GM19455 (cell line): ENCODE data around the gene MDM2.

Experiments used
- ATAC-seq: cut with Tn5 transposase; IDR thresholded peaks from one replicate; pipeline ENCODE4 v1.9.1; 2021; ENCODE audit not compliant: unreplicated experiment

The MDM2 gene

GRCh38 chr12:68844788-68845695, 37.1 kb downstream of the MDM2 start:
- ATAC-seq: no peak

DNA sequence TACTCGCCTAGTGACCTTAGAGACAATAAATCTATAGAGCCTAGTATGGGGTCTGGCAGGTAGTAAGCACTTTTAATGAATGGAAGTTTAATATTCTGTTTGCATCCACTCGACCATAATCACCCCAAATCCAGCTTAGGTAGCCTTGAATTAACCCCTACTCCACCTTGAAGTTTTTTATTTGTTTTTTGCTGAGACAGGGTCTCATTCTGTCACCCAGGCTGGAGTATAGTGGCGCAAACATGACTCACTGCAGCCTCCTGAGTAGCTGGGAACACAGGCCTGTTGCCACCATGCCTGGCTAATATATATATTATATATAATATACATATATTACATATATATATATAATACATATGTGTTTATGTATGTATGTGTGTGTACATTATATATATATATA, 38.8 kb downstream of the MDM2 start:
- ATAC-seq: no peak

GRCh38 chr12:68850390-68850789, 42.4 kb downstream of the MDM2 start:
- ATAC-seq: no peak

DNA sequence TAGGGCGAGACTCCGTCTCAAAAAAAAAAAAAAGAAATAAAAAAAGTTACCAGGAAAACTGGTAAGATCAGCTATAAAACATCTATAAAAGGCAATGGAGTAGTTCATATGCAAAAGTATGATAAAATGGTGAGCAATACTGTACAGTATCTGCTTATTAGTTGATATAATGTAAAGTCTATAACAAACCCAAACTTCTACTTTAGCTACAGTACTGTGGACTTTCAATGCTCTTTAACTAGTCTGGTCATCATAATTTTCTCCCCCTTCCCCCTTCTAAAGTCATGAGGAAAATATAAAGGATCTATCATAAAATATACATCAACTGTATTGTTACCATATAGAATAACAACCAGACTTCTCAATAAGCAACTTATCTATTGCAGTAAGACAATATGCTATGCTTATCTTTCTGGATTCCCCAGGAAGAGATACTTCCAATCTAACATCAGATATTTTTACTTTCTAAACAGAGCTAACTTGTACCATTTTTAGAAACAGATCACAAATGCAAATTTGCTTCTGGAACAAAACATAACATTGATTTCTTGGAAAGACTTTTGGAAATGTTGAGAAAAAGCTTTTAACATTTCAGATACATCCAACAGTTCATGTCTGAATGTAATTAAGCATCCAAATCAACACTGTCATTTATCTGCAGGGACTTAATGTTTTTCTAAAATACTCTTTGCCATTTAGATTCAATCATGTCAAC, 43.8 kb downstream of the MDM2 start:
- ATAC-seq: no peak

DNA sequence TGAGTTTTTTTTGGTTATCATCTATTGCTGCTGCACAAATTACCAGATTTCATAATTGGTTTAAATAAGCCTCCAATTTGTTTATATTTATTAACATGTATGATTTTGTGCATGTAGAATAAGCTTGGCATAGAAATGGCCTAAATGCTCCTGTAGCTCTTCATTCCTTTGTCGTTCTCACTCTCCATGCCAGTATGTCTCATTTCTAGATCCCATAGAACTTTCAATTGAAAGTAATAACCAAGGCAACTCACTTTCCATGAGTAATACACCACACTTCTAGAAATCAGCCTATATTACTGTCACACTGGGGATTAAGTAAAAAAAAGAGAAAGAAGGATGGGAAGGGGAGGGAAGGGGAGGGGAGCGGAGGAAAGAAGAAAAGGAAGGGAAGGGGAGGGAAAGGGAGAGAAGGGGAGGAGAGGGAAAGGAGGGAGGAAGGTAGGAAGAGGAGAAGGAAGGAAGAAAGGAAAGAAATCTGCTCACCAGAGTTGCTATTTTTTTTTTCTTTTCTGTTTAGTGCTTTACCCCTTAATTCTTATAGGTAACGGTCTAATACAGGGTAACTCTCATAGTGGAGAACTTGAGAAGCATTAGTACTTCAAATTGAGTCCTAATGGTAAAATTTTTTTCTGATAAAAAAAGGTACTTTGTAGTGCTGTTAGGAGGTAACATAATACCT, 45.6 kb downstream of the MDM2 start:
- ATAC-seq: no peak

DNA sequence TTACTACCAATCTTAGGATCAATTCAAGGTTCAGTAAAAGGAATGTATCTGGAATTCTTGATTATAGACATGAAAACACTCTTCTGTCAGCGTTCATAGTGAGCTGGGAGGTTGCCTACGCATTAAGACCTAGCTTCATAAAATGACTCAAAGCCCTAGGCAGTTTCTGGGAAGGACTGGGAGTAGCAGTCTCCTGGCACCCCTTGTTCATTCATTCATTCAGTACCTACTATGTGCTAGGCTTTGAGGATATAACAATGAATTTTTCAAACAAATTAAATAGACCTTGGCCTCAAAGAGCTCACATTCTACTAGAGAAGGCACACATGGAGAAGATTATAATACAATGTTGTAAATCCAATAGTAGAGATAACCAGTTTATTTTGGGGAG, 46.1 kb downstream of the MDM2 start:
- no peak for ATAC-seq

DNA sequence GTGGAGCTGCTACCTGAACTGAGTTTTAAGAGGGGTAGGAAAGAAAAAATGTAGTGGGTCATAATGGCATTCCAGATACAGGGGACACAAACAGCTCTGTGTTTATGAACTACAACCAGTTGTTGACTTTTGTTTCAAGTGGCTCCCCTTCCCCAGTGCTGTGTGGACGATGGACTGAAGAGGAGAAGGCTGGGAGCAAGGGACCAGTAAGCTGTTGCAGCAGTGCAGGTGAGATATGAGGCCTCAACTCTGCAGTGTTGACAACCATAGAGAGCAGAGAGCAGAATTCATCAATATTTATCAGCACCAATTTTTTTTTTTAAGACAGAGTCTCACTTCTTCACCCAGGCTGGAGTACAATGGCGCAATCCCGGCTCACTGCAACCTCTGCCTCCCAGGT, 46.6 kb downstream of the MDM2 start:
- no peak for ATAC-seq

GRCh38 chr12:68855111-68855510, 47.1 kb downstream of the MDM2 start:
- ATAC-seq: no peak

DNA sequence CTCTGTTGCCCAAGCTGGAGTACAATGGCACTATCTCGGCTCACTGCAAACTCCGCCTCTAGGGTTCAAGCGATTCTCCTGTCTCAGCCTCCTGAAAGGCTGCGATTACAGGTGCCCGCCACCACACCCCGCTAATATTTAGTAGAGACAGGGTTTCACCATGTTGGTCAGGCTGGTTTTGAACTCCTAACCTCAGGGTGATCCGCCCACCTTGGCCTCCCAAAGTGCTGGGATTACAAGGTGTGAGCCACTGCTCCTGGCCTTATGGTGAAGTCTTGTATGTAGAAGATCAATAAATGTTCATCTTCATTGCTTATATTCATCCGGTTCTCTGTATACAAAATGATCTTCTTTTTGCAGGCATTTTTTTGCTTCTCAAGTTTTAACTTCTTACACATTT, 47.8 kb downstream of the MDM2 start:
- no peak for ATAC-seq

GRCh38 chr12:68856510-68856909, 48.5 kb downstream of the MDM2 start:
- no peak for ATAC-seq

DNA sequence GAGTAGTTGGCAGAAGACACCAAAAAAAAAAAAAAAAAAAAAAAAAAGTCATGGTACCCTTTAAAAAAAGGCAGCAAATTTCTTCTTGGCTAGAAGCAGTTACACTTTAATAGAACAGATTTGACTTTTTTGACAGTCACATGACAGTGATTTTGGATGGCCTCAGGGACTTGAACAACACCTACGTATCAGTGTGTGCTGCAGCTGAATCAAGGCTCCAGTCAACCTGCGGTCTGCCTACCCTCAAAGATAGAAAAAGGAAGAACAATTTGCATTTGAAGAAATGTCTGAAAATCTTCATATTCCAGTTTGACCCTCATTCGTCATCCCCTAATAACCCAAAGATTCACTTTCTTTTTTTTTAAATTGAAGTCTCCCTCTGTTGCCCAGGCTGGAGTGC, 53.9 kb downstream of the MDM2 start:
- ATAC-seq: no peak

GRCh38 chr12:68863109-68863770, 55.3 kb downstream of the MDM2 start:
- no peak for ATAC-seq

GRCh38 chr12:68863886-68864454, 56.0 kb downstream of the MDM2 start:
- ATAC-seq: peak; percentile 74

DNA sequence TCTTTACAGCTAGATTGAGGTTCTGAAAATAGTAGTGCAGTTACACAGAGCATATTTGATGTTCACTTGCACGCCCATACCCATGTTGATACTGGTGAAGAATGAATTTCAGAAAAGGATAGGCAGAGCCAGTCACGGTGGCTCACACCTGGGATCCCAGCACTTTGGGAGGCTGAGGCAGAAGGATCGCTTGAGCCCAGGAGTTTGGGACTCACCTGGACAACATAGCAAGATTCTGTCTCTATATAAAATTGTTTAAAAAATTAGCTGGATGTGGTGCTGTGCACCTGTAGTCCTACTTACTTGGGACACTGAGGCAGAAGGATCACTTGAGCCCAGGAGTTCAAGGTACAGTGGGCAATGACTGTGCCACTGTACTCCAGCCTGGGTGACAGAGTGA, 56.6 kb downstream of the MDM2 start:
- ATAC-seq: no peak

DNA sequence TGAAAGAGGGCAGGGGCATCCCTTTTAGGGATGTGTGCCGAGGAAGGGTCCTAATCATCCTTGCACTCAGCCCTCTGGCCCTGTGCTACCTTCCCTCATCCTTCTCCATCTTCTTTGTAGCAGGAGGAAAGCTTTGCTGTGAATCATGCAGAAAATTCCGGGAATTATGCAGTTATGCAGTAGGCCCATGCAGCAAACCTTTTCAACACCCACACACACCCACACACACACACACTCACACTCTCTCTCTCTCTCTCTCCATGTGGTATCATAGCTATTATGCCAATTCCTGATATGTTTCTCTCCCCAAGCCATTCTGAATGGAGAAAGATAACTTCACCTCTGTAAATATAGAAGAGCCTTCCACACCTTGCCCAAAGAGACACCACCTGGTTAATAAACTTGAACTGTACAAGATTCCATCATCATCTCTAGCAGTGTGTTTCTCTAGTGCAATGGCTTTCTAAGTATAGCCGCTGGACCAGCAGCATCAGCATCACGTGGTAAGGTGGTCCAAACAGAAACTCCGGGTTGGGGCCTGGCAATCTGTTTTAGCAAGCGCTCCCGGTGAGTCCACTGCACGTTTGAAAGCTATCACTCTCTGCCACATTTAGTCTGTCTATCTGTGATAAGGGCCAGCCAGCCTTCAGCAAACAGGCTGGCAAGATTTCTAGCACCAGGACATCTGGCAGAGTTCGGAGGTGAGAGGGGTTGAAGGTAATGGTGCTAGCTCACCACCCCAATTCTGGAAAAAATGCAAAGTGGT, 57.6 kb downstream of the MDM2 start:
- ATAC-seq: no peak

DNA sequence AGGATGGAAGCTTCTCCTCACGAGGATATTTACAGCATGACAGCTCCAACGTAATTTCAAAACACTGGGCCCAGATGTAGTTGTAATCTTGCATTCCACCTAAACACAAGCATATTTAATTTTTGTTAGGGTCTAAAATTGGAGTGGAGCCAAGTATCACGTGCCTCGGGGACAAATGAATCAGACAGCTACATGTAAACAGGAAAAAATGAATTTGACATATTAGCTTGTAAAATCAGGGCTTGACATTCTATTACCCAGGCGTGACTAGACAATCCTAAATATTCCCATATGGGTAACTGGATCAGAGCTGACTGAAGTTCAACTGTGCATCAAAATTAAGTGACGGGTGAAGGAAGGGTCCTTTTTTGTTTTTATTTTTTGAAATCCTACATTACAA, 59.0 kb downstream of the MDM2 start:
- ATAC-seq: no peak

- ATAC-seq: no peak
Observed at GRCh38 chr12:68867606-68868005, 59.6 kb downstream of the MDM2 start.

DNA sequence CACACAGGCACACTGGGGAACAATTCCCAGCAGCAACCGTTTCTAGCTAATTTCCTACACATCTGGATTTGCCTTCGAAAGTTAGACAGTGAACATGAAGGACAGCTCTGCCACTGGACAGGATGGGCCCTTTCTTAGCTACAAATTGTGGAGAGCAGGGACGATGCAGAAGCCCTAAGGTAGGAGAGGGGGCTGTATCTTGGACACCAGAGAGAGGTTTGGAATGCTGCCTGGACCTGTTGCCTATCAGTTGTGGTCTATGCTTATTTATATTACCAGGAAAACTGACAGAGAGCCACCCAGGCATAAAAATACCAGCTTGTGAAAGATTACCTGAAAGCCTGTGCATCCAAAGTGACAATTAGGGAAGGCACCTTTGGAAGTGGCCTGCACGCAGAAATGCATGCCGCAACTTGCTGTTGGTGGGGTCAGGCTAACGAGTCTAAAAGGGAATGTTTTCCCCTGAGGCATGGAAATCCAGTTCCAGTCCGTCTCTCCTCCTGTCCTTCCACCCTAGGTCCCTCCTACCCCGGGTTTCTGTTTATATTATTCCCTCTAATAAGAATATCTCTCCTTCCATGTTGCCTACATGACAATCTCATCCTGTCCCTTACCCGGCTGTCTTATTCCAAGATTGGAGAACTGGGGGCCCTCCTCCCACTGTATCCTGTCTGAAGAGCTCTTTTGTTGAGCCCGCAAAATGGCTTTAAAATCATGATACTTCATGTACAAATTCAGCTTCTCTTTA, 60.2 kb downstream of the MDM2 start:
- no peak for ATAC-seq

DNA sequence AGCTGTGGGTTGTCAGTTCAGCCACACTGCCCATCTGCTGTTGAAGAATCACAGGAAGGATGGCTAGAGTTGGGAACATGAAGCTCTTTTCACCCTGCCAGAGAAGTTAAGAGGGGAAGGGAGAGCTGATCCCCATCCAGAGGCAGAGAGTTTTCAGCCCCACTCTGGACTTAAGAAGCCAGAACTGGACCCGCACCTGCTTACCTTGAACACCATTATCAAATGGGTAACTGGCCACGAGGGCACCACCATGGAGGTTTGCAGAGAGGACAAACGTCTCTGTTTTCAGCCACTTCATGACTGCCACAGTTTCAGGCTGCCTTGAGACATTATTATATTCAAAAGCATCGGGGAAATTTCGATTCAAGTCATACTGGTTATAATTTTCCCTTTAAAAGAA, 62.0 kb downstream of the MDM2 start:
- ATAC-seq: no peak

DNA sequence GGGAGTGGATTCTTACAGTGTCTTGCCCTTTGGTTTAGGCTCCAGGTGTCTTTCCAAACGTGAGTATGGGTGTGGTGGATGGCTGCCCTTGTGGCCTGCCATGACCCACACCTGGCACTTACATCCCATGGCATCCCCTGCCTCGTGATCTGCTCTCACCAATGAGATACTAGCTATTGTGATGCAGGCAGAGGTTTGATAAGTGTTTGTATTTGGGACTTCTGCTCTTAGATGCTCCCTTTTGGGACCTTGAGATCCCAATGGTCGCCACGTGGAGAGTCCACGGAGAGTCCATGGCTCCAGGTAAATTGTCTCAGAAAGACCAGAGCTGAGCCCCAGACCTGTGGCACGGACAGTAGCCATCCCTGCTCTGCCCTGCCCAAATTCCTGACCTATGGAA, 62.5 kb downstream of the MDM2 start:
- ATAC-seq: no peak
